HL-60/S4 treated with phorbol 12-myristate 13-acetate at 8.2 ng/mL for 4 days and 3 days (cell line): ENCODE data around the gene KDM3B.
"Not testable (repeated sequence)": the region's sequence is repeated elsewhere in the genome, so short reads cannot be mapped to it uniquely, and the experiment has no call there.

Experiments used
- in situ Hi-C: fragments of 300-500 bp; cut with MboI; formaldehyde crosslinking; loops from 2 replicates; pipeline ENCODE4 v1.15.0; 2022; ENCODE audit warnings: low sequenced_read_pairs

KDM3B gene

DNA sequence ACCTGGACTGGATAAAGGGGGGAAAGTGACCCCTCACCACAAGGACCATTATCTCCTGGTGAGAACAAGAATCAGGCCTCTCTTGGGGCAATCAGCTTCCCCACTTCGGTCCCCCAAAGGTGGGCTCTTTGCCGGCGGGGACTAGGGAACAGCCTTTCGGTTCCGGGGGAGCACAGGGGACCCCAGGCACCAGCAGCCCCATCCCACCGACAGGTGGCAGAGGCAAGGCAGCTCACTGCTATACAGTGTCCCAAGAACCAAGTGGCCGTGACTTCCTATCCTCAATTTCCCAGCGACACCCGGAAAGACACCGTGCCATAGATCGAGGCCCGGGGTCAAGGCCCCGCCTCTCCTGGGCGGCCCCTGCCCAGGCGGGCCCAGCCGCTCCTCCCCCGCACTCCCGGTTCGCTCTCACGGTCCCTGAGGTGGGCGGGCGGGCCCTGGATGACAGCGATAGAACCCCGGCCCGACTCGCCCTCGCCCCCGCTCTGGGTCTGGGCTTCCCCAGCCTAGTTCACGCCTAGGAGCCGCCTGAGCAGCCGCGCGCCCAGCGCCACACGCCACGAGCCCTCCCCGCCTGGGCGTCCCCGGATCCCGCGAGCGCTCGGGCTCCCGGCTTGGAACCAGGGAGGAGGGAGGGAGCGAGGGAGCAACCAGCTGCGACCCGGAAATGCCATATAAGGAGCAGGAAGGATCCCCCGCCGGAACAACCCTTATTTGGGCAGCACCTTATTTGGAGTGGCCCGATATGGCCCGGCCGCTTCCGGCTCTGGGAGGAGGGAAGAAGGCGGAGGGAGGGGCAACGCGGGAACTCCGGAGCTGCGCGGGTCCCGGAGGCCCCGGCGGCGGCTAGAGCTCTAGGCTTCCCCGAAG lies 112.1 kb downstream of the KDM3B start:
- in situ Hi-C loops, result no loop called here

- in situ Hi-C loops, result no loop called here
Observed at GRCh38 chr5:138465261-138466124, 113.0 kb downstream of the KDM3B start, which contains the start of gene EGR1. TSS of gene EGR1 (plus strand) at chr5:138465479. CDS start at chr5:138465762, 283 bp downstream.

GRCh38 chr5:138466125-138466899 lies 113.8 kb downstream of the KDM3B start:
- in situ Hi-C loops, result no loop called here

- in situ Hi-C loops, result no loop called here
Observed at GRCh38 chr5:138466900-138467710, 114.6 kb downstream of the KDM3B start.

DNA sequence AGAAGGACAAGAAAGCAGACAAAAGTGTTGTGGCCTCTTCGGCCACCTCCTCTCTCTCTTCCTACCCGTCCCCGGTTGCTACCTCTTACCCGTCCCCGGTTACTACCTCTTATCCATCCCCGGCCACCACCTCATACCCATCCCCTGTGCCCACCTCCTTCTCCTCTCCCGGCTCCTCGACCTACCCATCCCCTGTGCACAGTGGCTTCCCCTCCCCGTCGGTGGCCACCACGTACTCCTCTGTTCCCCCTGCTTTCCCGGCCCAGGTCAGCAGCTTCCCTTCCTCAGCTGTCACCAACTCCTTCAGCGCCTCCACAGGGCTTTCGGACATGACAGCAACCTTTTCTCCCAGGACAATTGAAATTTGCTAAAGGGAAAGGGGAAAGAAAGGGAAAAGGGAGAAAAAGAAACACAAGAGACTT lies 115.2 kb downstream of the KDM3B start:
- in situ Hi-C loops, result no loop called here

GRCh38 chr5:138468133-138468965 lies 115.9 kb downstream of the KDM3B start:
- in situ Hi-C loops, result no loop called here

- in situ Hi-C loops, result no loop called here
Observed at GRCh38 chr5:138468966-138469539, 116.6 kb downstream of the KDM3B start.

- in situ Hi-C loops, result no loop called here
Observed at GRCh38 chr5:138469540-138470321, 117.2 kb downstream of the KDM3B start.

GRCh38 chr5:138470322-138471051 lies 118.0 kb downstream of the KDM3B start:
- in situ Hi-C loops, result no loop called here

DNA sequence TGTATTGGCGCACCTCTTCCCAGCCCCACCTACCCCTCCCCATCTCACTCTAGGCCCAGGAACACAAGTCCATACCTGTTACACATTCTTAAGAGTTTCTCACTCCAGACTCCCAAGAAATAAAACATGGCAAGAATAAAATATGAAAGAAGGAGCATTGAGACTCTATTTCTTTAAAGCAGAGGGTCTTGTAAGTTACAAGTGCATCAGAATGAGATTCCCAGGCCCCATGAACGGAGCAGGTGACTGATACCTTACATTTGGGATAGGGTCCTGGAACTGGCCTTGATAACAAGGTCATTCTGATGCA lies 118.5 kb downstream of the KDM3B start:
- in situ Hi-C loops, result no loop called here

GRCh38 chr5:138472353-138472752 lies 119.9 kb downstream of the KDM3B start:
- in situ Hi-C loops, result no loop called here

- in situ Hi-C loops, result not testable (repeated sequence)
Observed at GRCh38 chr5:138473151-138473550, 120.7 kb downstream of the KDM3B start.

- in situ Hi-C loops, result no loop called here
Observed at GRCh38 chr5:138476918-138477317, 124.4 kb downstream of the KDM3B start.

GRCh38 chr5:138482638-138483037 lies 130.2 kb downstream of the KDM3B start:
- in situ Hi-C loops, result no loop called here
